Activated T-cell treated with anti-CD3 and anti-CD28 coated beads for 48 hours (primary cell): Measurements from ENCODE around the gene LRP1-AS.
A peak's percentile ranks its signal among the peaks of the same experiment; 100 is the strongest.

Experiments
- DNase-seq: peaks from one replicate; pipeline ENCODE4 v3.0.0-alpha.2; 2020; ENCODE audit warnings: low read depth

LRP1-AS gene

DNA sequence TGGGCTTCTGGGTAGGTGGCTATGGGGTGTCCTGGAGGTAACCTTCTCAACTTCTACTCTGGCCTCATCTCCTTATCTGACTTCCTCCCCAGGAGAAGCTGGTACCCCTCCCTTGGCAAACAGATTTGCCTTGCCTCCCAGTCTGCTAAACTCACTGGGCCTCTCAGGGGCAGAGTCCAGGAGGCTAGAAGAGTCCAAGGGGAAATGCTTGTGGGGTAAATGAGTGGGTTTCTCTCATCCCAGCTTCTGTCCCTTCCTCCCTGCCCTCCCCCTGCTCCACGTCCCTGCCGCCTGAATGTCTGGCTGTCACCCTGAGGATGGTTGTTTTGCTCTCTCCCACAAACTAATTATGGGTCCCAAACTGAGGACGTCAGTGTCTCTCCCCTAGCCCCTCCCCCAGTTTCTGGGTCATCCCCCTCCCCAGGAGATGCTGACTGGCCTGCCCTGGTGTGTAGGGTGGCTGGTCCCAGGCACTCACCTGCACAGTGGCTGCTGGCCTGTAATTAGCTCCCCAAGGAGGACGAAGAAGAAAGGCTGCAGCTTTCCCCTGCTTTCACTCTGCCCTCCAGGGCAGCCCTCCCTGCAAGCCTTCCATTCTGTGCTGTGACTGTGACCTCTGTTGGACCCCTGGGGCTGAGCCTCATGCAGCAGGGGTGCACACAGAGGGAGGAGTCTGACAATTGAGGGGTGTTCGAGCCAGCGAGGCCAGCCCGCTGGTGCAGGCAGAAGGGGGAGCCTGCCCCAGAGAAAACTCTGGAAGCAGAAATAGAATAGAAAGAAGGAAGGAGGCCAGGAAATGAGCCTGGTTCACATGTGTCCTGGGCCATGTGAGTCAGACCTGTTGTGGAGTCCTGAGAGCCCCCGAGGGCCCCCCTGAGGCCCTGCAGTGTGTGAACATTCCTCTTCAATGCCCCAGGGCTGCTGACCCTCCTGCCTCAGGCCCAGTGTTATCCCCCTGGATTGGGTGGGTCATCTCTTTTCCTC, at the start of gene LRP1-AS:
LRP1-AS (minus strand) TSS at position 659 of the 984 bp plus-strand sequence.
- no peak for DNase-seq

DNA sequence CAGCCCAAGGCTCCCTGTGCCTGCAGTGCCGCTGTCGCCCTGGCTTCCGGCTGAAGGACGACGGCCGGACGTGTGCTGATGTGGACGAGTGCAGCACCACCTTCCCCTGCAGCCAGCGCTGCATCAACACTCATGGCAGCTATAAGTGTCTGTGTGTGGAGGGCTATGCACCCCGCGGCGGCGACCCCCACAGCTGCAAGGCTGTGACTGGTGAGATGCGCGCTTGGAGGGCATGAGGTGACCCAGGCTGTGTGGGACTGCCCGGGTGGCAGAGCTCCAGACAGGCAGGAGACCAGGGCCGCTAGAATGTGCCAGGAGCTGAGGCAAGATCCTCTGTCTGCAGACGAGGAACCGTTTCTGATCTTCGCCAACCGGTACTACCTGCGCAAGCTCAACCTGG, 49.5 kb upstream of the LRP1-AS start:
- DNase-seq, result no peak

DNA sequence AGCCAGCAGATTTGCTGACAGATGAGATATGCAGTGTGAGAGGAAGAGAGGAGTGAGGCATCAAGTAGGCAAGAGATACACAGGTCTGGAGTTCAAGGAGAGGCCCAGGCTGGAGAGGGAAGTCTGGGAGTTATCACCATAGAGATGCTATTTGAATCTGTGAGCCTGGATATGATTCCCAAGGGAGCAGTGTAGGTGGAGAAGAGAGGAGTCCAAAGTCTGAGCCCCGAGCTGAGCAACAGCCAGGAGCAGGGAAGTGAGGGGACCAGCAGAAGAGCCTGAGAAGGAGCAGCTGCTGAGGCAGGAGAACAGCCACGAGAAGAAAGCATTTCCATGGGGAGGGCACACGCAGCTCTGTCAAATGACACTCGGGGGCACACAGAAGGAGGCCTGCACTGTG, 49.0 kb upstream of the LRP1-AS start:
- DNase-seq, result no peak

DNA sequence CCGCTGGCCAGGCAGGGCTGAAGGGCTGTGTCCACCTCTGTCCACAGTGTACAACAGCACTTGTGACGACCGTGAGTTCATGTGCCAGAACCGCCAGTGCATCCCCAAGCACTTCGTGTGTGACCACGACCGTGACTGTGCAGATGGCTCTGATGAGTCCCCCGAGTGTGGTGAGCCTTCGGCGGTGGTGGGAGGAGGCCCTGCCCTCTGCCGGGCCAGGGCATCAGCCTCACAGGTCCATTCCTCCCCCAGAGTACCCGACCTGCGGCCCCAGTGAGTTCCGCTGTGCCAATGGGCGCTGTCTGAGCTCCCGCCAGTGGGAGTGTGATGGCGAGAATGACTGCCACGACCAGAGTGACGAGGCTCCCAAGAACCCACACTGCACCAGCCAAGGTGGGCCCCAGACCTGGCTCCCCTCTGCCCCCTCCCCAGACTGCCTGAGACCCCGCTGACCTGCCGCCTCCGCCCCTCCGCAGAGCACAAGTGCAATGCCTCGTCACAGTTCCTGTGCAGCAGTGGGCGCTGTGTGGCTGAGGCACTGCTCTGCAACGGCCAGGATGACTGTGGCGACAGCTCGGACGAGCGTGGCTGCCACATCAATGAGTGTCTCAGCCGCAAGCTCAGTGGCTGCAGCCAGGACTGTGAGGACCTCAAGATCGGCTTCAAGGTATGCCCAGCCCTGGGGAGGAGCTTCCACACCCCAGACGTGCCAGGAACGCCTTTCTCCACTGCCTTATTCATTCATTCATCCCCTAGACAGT, 48.4 kb upstream of the LRP1-AS start:
- no peak for DNase-seq

DNA sequence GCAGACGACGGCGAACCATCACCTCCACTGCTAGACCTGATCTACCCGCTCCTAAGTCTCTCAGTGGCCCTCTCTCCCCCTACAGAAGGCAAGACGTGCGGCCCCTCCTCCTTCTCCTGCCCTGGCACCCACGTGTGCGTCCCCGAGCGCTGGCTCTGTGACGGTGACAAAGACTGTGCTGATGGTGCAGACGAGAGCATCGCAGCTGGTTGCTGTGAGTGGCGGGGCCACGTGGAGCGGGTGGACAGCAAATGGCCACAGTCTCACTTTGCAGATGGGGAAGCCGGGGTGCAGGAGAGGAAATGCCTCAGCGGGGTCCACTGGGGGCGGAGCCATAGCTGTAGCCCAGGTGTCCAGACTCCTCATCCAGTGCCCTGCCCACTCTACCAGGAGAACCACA, 47.8 kb upstream of the LRP1-AS start:
- no peak for DNase-seq

DNA sequence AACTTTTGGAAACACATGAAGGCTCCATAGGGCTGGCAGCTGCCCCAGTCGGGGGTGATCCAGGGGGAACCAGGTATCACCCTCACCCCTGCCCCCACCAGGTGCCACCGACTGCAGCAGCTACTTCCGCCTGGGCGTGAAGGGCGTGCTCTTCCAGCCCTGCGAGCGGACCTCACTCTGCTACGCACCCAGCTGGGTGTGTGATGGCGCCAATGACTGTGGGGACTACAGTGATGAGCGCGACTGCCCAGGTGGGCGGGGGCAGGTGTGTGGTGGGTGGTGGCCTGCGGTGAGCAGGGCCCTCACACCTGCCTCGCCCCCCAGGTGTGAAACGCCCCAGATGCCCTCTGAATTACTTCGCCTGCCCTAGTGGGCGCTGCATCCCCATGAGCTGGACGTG, 46.8 kb upstream of the LRP1-AS start:
- DNase-seq, result no peak

DNA sequence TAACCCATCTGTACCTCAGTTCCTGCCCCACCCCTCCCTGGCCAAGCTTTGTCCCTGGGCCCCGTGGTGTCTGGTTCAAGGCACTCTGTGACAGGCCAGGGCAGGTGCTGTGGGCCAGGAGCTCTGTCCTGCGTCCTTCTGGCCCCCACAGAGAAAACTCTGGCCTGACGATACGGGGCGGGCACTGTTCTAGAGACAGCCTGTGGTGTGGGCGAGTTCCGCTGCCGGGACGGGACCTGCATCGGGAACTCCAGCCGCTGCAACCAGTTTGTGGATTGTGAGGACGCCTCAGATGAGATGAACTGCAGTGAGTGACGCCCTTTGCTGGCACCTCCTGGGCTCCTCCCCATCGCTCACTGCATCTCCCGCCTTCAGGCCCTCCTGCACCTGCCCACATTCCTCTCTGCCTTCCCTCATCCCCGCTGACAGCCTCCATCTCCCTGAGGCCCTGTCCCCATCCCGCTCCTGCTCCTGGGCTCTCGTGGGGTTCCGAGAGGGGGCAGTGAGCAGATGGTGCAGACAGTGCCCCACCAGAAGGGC, 46.4 kb upstream of the LRP1-AS start:
- DNase-seq, result no peak

DNA sequence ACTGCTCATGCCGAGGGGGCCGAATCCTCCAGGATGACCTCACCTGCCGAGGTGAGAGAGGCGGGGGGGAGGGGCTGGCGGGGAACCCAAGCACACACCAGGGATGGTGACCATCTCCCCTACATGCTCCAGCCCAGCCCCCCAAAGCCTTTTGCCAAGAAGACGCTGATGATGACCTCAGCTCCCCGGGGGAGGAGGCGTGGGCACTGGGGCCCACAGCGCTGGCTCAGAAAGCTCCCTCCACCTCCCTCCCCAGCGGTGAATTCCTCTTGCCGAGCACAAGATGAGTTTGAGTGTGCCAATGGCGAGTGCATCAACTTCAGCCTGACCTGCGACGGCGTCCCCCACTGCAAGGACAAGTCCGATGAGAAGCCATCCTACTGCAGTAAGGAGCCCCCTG, 45.5 kb upstream of the LRP1-AS start:
- no peak for DNase-seq

DNA sequence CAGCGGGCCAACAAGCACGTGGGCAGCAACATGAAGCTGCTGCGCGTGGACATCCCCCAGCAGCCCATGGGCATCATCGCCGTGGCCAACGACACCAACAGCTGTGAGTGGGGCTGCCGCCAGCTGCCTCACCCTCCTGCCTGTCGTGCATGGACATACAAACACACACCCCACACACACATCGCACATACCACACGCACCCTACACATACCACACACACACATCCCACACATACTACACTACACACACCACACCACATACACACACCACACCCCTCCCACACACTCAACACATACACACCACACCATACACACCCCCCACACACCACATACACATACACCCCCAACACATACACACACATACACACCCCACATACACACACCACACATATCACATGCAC, 44.0 kb upstream of the LRP1-AS start:
- DNase-seq, result no peak

DNA sequence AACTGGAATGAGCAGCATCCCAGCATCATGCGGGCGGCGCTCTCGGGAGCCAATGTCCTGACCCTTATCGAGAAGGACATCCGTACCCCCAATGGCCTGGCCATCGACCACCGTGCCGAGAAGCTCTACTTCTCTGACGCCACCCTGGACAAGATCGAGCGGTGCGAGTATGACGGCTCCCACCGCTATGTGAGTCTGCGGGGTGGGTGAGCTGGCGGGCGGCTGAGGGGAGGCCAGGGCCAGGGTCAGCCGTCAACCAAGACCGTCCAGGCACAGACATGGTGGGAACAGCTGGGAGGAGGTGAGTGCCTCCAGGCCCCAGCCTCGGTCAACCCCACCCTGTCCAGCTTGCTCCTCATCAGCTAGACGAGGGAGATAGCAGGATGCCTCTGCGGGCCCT, 43.4 kb upstream of the LRP1-AS start:
- DNase-seq, result no peak

DNA sequence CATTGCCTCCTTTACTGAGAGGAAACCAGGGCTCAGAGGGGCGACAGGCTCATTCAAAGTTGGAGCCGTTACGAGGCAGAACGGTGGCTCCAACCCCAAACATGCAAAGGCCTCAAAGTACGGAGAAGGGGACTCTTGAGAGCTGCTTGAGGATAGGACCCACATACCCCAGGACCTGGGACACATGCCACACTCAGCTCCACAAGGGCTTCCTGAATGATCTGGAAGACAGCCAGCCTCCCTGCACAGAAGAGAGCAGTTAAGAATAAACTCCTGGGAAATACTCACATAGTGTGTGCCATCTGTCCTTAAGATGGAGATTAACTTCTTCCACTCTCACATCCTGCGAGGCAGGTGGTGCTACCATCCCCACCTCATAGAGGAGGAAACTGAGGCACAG, 42.6 kb upstream of the LRP1-AS start:
- no peak for DNase-seq

DNA sequence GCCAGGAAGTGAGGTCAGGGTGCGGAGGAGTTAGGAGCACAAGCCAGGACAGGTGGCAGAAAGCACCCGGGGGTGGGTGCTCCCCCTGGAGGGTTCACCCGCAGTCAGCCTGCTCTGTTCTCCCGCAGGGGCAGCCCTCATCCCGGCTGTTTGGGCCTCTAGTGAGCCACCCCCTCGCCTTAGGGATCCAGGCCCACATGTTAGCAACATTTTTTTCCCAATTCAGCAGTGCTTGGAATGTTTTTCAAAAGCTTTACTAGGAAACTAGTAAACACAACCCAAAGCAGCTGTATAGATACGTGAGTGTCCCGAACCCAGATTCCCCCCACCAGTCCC, 40.6 kb upstream of the LRP1-AS start:
- DNase-seq, result no peak

DNA sequence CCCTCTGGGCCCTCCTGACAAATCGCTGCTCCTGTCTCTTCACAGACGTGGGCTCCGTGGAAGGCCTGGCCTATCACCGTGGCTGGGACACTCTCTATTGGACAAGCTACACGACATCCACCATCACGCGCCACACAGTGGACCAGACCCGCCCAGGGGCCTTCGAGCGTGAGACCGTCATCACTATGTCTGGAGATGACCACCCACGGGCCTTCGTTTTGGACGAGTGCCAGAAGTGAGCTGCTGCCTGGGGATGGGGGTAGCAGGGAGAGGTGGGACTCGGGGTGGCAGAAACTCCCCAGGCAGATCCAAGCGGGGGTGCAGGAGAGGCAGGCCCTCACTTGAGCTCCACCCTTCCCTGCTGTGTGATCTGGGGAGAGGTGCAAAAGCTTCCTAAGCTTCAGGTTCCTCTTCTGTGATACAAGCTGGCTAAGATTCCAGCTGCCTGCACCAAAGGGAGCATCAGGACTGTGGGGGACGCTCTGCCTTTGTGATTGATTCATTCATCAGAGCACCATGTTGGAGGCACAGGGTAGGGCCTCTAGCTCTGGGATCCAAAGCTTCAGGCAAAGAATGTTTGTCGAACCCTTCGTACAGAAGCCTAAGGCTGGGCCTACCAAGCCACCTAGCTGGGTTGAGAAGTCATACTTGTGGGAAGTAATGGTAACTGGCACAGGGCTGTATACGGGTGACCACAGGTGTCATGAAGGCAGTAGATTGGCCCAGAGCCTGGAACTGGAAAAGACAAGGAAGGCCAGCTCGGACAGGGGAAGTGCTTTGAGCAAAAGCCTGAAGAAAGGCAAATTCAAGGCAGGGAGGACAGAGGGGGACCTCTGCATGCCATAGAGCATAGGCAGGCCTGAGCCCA, 40.0 kb upstream of the LRP1-AS start:
- no peak for DNase-seq

DNA sequence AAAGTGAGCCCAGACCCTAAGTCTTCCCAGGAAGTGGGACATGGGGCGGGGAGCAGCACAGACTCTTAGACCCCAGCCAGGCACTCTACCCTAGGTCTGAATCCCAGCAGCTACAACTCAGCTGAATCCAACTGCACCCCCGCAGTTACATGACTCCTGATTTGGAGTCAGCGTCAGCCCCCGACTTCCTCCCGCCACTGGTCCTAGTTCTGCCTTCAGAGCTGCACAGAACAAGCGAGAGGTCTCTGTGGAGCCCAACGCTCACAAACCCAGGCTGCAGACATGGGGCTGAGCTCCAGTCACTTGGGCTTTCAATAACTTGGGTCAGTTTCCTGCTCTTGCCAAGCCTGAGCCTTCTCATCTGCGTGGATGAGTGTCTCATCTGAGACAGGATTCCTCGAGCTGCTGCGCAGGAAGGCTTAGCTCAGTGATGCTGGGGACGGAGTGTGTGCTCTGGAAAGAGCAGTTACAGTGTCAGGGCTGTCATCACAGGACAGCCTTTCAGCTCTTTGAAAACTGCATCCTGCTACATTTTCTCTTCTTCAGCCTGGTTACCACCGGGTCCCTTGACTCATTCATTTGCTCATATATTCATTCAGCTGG, 38.6 kb upstream of the LRP1-AS start:
- DNase-seq, result no peak

DNA sequence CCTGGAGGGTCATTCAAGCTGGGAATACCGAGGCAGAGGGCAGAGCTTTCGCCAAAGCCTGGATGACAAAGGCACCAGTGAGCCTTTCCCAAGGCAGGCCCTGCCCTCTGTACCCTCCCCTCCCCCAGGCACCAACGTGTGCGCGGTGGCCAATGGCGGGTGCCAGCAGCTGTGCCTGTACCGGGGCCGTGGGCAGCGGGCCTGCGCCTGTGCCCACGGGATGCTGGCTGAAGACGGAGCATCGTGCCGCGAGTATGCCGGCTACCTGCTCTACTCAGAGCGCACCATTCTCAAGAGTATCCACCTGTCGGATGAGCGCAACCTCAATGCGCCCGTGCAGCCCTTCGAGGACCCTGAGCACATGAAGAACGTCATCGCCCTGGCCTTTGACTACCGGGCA, 38.0 kb upstream of the LRP1-AS start:
- DNase-seq, result no peak

DNA sequence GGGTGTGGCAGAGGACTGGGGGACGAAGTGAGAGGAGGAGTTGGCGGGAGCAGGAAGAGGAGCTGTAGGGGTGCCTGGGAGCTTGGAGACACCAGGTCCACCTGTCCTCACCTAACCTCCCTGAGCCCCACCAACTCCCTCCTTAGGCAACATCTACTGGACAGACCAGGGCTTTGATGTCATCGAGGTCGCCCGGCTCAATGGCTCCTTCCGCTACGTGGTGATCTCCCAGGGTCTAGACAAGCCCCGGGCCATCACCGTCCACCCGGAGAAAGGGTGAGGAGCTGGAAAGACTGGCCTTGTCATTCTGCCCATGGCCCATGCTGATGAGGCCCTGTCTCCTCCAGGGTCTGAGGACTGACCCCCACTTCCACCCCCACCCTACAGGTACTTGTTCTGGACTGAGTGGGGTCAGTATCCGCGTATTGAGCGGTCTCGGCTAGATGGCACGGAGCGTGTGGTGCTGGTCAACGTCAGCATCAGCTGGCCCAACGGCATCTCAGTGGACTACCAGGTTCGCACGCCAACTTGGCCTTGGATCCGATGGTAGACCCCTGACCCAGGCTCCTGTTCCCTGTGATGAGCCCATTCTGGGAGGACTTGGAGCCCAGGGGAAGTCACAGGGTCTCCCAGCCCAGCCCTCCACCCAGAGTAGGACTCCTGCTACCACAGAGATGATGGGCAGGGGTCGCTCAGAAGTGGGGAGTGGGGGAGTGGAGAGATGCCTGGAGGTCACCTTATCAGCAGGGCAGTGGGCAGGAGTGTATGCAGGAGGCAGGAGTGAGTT, 36.7 kb upstream of the LRP1-AS start:
- DNase-seq, result no peak

DNA sequence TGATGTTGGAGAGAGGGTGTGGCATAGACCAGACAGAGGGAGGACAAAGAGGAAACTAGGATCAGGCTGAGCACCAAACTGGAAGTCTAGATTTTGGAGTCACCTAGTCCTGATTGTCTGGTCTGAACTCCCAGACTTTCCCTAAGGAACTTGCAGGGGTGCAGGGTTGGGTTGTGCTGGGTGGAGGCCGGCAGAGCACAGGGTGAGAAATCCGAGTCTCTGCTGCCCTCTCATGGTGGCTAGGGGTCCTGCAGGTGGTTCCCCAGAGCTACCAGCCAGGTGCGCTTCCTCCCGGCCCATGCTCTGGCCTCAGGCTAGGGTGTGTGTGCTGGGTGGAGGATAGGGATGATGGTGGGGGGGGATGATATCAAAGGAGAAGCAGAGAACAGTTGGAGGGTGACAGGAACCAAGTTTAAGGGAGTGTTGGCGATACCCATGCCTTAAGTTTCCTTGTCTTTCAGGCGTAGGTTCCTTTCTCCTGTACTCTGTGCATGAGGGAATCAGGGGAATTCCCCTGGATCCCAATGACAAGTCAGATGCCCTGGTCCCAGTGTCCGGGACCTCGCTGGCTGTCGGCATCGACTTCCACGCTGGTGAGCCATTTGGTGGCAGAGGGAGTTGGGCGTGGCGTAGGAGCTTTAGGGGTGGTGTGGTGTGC, 35.6 kb upstream of the LRP1-AS start:
- DNase-seq, result peak; percentile 71

DNA sequence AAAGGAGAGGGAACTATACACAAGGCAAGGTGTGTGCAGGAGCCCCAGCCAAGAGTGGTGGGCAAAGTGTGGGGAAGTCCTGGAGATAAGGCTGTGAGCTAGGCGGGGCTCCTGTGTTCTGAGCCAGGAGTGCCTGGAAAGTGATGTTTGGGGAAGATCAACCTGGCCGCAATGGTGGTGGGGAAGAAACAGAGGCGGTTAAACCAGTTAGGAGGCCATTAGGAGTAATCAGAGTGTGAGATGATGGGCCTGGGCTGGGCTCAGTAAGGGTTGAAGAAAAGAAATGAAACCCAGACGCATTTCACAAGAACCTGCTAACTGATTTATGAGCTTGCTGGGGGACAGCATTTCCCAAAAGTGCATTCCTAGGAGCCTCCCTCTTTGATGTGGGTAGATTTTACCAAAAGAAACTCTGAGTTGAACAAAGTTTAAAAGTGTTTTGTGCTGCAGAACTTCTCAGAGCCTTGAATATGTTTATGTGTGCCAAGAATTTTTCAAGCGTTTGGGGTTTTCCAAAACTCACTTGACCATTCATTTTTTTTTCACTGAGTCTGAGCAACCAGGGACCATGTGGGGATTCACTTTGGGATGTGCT, 34.2 kb upstream of the LRP1-AS start:
- no peak for DNase-seq

DNA sequence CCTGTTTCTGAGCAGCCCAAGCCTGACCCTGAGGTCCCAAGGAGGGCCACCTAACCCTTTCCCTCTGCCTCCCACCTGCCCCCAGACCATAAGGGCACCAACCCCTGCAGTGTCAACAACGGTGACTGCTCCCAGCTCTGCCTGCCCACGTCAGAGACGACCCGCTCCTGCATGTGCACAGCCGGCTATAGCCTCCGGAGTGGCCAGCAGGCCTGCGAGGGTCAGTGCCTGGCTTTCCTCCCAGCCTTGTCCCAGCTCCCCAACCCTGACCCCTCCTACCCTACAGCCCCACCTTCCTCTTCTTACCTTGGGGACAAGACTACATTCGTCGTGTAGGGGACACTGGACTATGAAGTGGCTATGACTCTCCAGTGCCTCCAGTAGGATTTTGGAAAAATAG, 33.7 kb upstream of the LRP1-AS start:
- no peak for DNase-seq
